Epithelial cell of esophagus (primary cell): ENCODE data around the gene ELFN2.

Experiments used
- DNase-seq: peaks from one replicate; pipeline ENCODE4 v3.0.0; 2010; ENCODE audit warnings: low read depth
- H3K4me3 ChIP-seq: 2 replicates; pipeline ENCODE4 v1.5.1; 2011; ENCODE audit warnings: mild to moderate bottlenecking, low read length, control low read depth
- TF ChIP-seq, protein P1 (sequence below): IDR thresholded peaks from 2 replicates; pipeline ENCODE4 v1.5.1; 2011; ENCODE audit warnings: low read depth, mild to moderate bottlenecking, low read length, control low read depth, inconsistent platforms; ENCODE audit not compliant: insufficient read depth; ENCODE audit errors: missing control alignments

ELFN2 gene

DNA sequence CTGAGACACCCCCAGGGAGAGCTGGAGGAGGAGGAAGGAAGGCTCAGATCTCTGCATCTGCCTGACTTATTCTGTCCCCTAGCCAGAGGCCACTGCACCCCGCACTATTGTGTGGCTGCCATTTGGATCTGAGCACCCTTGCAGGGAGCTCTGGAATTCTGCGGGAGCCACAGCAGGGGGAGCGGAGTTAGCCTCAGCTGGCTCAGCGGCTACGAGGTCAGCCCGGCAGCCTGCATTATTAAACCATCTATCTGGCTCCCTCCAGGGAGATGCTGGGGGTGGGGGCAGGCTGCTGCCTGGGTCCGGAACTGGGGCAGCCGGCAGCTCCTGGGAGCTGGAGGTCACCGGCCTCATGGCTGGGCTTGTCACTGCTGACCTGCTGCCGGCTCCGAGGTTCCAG lies 6.5 kb upstream of the ELFN2 start:
- TF ChIP-seq, protein P1, sequence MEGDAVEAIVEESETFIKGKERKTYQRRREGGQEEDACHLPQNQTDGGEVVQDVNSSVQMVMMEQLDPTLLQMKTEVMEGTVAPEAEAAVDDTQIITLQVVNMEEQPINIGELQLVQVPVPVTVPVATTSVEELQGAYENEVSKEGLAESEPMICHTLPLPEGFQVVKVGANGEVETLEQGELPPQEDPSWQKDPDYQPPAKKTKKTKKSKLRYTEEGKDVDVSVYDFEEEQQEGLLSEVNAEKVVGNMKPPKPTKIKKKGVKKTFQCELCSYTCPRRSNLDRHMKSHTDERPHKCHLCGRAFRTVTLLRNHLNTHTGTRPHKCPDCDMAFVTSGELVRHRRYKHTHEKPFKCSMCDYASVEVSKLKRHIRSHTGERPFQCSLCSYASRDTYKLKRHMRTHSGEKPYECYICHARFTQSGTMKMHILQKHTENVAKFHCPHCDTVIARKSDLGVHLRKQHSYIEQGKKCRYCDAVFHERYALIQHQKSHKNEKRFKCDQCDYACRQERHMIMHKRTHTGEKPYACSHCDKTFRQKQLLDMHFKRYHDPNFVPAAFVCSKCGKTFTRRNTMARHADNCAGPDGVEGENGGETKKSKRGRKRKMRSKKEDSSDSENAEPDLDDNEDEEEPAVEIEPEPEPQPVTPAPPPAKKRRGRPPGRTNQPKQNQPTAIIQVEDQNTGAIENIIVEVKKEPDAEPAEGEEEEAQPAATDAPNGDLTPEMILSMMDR = no peak
- DNase-seq = no peak

DNA sequence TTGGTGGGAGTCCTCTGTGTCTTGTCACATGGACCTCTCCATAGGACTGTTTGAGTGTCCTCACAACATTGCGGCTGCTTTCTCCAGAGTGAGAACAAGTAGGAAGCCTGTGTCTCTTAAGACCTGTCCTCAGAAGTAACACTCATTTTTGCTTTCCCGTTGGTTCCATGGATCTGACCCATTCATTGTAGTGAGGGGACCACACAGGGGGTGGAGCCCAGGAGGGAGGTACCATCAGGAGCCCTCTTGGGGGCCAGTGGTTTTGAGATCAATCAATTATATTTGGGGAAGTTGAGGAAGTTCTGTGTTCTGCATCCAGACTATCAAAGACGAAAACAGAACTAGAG lies 5.4 kb upstream of the ELFN2 start:
- DNase-seq = no peak
- TF ChIP-seq, protein P1 = no peak
- H3K4me3 ChIP-seq = no peak overlapping the region

More for the DNA sequence above, 6.5 kb upstream of the ELFN2 start:
- H3K4me3 ChIP-seq = no peak overlapping the region

- DNase-seq = peak; percentile 95
- H3K4me3 ChIP-seq = no peak overlapping the region
- TF ChIP-seq, protein P1 = no peak
Observed at GRCh38 chr22:37431801-37432707, 4.8 kb upstream of the ELFN2 start.

DNA sequence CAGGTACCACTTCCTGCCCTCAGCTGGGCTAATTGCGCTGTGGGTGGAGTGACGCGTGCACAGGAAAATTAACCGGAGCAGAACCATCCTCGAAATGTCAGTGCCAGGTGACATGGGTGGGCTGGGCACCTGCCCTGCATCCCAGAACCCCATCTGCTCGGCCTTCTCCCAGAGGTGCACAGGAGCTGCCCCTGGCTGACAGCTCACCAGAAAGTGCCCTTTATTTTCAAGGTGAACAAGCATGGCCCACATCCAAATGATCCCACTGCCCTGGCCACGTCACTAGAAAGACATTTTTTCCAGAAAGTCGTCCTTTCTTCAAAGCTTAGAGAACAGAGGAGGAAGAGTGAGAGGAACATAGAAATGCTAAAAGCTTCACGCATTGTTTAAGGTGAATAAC lies 4.1 kb upstream of the ELFN2 start:
- DNase-seq = peak; percentile 32
- TF ChIP-seq, protein P1 = no peak
- no peak overlapping the region for H3K4me3 ChIP-seq

GRCh38 chr22:37430941-37431340 lies 3.7 kb upstream of the ELFN2 start:
- DNase-seq = no peak
- no peak overlapping the region for H3K4me3 ChIP-seq
- TF ChIP-seq, protein P1 = no peak

DNA sequence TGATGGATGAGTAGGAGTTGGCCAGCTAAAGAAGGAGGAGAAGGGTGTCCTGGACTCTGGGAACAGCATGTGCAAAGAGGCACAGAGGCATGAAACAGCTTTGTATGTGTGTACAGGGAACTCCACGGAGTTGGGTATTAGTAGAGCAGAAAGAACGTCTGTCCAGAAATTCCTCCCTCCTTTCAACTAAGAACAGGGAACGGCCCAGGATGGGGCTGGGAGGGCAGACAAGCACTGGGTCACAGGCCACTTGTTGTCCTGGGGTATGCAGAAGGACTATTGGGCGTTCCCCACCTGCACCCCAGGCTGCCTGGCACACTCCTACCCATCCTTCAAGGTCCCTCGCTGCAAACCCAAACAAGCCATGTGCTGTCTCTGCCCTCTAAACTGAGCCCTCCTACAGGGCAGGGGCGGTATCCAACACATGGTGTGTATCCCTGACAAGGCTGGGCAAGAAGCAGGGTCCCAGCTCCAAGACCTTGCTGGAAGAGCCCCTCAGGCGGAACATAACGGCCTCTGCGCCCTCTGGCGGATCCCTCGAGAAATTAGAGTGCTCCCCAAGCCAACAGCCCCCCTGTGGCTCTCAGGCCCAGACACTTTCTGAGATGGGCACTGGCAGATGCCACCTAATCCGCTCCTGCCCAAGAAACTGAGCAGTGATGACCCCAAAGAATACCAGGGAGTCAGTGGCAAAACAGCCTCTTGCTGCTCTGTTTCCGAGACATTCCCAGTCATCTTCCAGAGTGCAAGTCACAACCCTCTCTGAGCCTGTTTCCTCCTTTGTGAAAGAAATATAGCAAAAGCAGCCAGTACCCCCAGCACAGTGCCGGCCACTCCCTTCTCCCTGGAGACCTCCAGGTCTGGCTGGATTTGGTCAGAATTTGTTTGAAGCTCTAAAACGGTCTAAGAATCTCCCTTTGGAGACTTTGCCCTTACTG lies 1.6 kb upstream of the ELFN2 start:
- peak; percentile 50 for DNase-seq
- H3K4me3 ChIP-seq = no peak overlapping the region
- TF ChIP-seq, protein P1 = peak; percentile 72
